ENCODE results near the gene KDM4C.

KDM4C gene

DNA sequence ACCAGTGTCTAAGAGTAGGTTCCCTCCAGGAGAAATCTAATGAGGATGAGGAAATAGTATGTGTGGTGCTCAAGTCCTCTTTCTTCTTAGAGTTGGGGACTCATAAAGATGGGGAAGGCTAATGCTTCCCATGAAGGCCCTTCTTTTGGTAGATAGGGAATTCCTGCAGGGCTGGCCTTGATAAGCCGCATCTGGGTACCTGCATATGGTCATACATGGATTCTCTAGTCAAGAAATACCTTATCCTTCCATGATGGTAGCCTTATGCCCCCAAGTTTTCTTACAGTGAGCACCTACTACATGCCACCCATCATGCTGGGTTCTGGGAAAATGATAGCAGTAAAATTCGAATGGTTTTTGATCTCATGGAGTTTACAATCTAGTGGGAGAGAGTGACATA lies 382.6 kb downstream of the KDM4C start:
- DNase-seq (ENCODE audit: low read depth in 2 of 2), result no peak

- no peak for DNase-seq (ENCODE audit: low read depth in 2 of 2)
Measured at GRCh38 chr9:7143645-7144200, 385.9 kb downstream of the KDM4C start.

- DNase-seq (ENCODE audit: low read depth in 2 of 2), result no peak
Measured at GRCh38 chr9:7144265-7145046, 386.7 kb downstream of the KDM4C start.

GRCh38 chr9:7145361-7146069 lies 387.7 kb downstream of the KDM4C start:
- DNase-seq (ENCODE audit: low read depth in 2 of 2), result no peak

- DNase-seq (ENCODE audit: low read depth in 2 of 2), result no peak
Measured at GRCh38 chr9:7146582-7146981, 388.8 kb downstream of the KDM4C start.

DNA sequence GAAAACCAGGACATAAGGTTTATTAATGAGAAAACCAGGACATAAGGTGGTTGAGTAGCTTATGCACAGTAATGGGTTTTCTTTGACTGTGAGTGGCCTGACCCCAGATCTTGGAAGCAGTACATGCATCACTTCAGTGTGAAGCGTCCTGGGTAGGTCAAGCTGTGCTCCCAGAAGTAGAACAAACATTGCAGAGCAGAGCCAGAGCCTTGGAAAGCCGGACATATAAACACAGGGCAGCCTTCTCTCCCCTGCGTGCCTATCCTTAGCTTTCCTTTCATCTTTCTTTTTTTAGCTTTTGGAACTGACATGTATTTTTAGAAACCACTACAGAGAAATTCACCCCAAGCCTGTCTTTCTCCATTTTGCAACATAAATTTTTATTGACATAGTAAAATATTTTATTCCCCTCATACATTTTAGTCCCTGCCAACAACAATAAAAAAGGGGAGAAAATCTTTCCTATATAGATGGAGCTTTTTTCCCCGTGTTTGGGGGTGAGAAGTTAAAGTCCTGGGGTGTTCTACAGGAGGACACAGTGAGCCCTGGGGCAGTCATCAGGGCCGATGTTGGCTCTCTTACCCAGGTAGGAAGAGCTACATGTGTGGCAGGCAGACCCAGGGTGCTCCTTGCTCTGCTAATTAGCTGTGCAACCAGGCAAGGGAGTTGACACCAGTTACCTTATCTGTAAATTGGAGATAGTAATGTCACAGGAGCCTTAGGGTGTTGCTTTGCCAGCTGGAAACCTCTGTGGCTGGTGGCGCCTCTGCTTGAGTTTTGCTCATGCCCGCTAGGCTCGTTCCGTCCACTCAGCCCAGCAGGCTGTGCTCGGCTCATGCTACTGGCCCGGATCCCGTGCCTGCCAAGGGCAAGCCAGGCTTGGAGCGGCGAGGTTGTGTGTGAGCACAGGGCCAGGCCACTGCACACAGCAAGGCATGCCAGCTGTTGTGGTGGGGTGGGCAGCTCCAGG lies 389.6 kb downstream of the KDM4C start:
- DNase-seq (ENCODE audit: low read depth in 2 of 2), result no peak

DNA sequence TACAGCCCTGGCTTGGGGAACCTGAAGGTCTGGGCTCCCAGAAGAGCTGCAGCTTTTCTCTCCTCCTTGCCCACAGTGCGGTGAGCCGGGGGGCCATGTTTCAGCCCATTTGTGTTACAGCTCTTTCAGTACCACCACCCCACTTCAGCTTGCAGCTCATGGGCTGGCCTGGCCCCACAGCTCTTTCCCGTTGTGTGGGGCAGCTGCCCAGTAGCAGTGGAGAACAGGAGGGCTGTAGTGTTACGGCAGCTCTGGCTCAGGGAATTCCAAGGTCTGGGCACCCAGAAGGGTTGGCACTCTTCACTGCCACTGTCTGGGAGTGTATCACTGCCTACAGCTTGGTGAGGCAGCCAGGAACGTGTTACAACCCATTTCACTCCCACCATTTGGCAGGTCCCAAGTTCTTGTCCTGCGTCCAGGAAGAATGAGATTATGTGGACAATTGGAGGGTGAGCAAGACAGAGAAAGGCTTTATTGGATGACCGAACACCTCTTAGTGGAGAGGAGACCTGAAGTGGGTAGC lies 390.5 kb downstream of the KDM4C start:
- DNase-seq (ENCODE audit: low read depth in 2 of 2), result no peak

GRCh38 chr9:7149258-7149657 lies 391.5 kb downstream of the KDM4C start:
- DNase-seq (ENCODE audit: low read depth in 2 of 2), result no peak

GRCh38 chr9:7150153-7150890 lies 392.5 kb downstream of the KDM4C start:
- no peak for DNase-seq (ENCODE audit: low read depth in 2 of 2)

- no peak for DNase-seq (ENCODE audit: low read depth in 2 of 2)
Measured at GRCh38 chr9:7153134-7153533, 395.4 kb downstream of the KDM4C start.

- no peak for DNase-seq (ENCODE audit: low read depth in 2 of 2)
Measured at GRCh38 chr9:7153566-7153965, 395.8 kb downstream of the KDM4C start.

DNA sequence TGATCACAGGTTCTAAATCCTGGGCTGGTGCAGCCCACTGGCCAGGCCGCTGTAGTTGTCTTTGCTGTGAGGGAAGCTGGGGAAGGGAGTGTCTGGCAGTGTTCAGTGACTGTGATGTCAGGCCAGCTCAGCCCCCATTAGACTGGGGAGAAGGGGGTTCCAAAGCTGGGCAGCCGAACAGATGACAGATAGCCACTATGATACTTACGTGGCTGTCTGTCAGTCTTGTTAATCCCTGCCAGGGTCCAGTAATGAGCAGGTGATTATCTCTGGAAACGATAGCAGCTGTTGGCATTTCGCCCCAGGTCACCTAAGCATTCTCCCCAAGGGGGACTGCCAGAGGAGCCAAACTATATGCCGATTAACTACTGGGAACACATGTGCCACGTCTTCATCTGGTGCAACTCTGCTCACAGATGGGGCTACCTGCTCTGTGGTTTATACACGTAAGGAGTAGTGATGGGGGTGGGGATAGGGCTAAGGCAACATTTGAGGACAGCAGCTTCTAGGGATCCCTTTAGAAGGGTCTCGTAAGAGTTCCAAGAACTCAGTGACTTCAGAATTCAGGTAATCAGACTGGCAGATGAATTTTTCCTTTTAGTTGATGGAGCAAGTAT lies 396.3 kb downstream of the KDM4C start:
- DNase-seq (ENCODE audit: low read depth in 2 of 2), result no peak

- no peak for DNase-seq (ENCODE audit: low read depth in 2 of 2)
Measured at GRCh38 chr9:7154650-7155049, 396.9 kb downstream of the KDM4C start.

- DNase-seq (ENCODE audit: low read depth in 2 of 2), result no peak
Measured at GRCh38 chr9:7161469-7161868, 403.7 kb downstream of the KDM4C start.

DNA sequence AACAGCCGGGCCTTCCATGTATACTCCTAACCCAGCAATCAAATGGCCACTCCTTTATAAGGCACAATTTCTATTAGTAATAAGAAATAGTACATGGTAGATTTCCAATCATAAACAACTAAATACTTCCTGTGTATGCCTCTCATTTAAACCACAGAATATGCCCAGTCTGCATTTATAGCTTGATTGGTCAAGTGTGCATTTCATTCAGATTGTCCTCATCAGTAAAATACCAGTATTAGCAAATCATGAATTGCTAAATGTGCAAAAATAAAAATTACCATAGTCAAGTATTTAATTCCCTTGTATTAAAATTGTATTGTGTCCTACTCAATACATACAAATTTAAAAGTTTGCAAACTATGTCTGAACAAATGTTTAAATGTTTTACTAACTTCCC lies 406.2 kb downstream of the KDM4C start:
- no peak for DNase-seq (ENCODE audit: low read depth in 2 of 2)

DNA sequence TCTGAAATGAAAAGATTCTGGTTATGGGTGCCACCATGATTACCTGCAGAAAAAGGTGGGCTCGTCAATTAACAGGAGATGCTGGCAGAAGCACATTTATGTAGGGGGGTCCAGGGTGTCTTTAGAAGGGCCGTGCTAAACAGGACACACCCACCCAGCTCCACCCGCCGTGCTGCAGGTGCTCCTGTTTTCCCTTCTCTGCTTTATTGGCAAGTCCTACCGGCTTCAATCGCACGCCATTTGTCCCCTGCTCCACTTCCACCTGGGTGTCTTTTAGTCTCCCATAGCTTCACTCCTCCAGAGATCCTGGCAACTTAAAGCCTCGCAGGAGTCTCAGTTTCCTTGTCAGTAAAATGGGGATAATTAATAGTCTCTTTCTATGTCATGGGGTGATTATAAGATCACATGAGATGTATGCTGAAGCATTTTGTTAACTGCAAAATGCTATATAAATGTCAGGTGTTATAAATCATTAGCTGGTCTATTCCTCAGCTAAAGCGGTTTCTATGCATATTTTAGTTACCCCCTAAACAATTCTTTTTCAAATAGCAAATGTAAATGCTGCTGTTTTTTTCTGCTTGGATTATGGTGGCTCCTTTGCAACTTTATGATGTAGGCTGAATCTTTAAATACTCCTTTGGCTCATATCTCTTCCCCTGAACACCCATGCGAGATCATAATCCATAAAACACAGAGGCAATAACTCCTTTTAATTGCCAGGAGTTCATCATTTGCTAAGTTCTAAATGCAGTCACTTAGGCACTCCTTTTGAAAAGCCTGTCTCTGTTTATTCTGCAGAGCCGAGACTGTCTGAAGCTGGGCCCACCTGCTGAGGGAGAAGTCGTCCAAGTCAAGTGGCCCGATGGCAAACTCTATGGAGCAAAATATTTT lies 406.9 kb downstream of the KDM4C start:
- DNase-seq (ENCODE audit: low read depth in 2 of 2), result no peak

- DNase-seq (ENCODE audit: low read depth in 2 of 2), result no peak
Measured at GRCh38 chr9:7165331-7165975, 407.7 kb downstream of the KDM4C start.

DNA sequence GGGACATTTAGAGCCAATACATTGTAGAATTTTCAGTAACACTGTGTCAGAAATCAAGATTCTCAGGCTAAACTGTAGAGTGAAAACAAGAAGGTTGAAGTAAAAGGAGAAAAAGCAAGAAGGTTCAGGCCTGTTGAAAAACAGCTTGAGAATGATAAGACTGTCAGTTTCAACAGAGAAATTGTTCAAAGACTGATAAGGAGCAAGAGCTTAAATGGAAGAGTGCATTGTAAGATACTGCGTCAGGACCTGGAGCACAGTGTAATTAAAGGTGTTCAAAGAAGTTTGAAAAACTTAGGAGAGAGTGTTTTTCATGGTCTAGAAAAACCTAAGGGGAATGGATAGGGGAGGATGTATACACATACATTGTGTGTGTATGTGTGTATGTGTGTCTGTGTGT lies 408.3 kb downstream of the KDM4C start:
- no peak for DNase-seq (ENCODE audit: low read depth in 2 of 2)

All from stimulated activated CD8-positive, alpha-beta memory T cell treated with anti-CD3 and anti-CD28 coated beads, Interleukin-7, amount 100 ng/mL, for 1 hour (primary cell).